Esophagus muscularis mucosa (tissue), 4 donors: ENCODE results near the gene SORCS2.

Source experiments
- CTCF ChIP-seq, 3 experiments: fragments of 200-600 bp in 2 of 3; fragments of 450-650 bp in 1 of 3; sonication (generic) in 2 of 3; IDR thresholded peaks; one replicate each; pipeline ENCODE4 v1.5.1; 2017 to 2019; ENCODE audit warnings: antibody characterized with exemption in 3 of 3, mild to moderate bottlenecking in 2 of 3, moderate library complexity in 1 of 3
- EP300 ChIP-seq: sonication (generic); formaldehyde crosslinking; IDR thresholded peaks from one replicate; pipeline ENCODE4 v1.6.1; 2017; ENCODE audit warnings: antibody characterized with exemption
- POLR2A ChIP-seq: fragments of 450-650 bp; IDR thresholded peaks from one replicate; pipeline ENCODE4 v1.6.1; 2017; ENCODE audit warnings: antibody characterized with exemption, moderate library complexity, mild to moderate bottlenecking, low read depth
- POLR2AphosphoS5 ChIP-seq, 2 donors: sonication (generic); formaldehyde crosslinking; IDR thresholded peaks; one replicate each; pipeline ENCODE4 v1.6.1; 2017; ENCODE audit warnings: antibody characterized with exemption in 2 of 2

- TF ChIP-seq POLR2AphosphoS5 (IDR thresholded peaks at IDR 0.05) (no peak), CTCF (IDR thresholded peaks at IDR 0.05) (no peak), EP300 (no peak), POLR2A (no peak)
Measured at GRCh38 chr4:7338059-7338452, 145.7 kb downstream of the SORCS2 start.
